Measurements from ENCODE around the gene ADAMTS13.
"Not testable (repeated sequence)": the region's sequence is repeated elsewhere in the genome, so short reads cannot be mapped to it uniquely, and the experiment has no call there.

The ADAMTS13 gene

GRCh38 chr9:133375724-133376654, 46.2 kb upstream of the ADAMTS13 start, which contains the start of the genes STKLD1 and SURF4:
Gene STKLD1 (plus strand): TSS chr9:133376366. CDS start chr9:133376474, 108 bp downstream.
Gene SURF4 (minus strand): TSS chr9:133376060. CDS start chr9:133375969, 91 bp downstream.
- H3K9ac ChIP-seq (ENCODE audit: low read length) = peak within 1 kb of the TSS; percentile 79
- peak within 1 kb of the TSS; percentile 69 for H2AFZ ChIP-seq (ENCODE audit: low read depth, low read length, severe bottlenecking)
- TF ChIP-seq EZH2phosphoT487 (conservative IDR thresholded peaks at IDR 0.05; ENCODE audit: low read length) (no peak), CTCF (IDR thresholded peaks at IDR 0.05; ENCODE audit: insufficient read depth, low read length, poor library complexity, severe bottlenecking) (no peak)
- H3K9me3 ChIP-seq (ENCODE audit: insufficient read depth, low read length) = no peaks in the 10 kb centered on the region
- peak within 1 kb of the TSS; percentile 99 for H3K4me2 ChIP-seq (ENCODE audit: low read depth, low read length, poor library complexity, severe bottlenecking)
- peaks cover 5% of the 10 kb centered on the region; the same call in 1 of the 2 replicates for H3F3A ChIP-seq (ENCODE audit: insufficient read depth)
- peak within 1 kb of the TSS; percentile 30 for H3K27ac ChIP-seq (ENCODE audit: low read depth, low read length)
- H3K36me3 ChIP-seq (ENCODE audit: low read length) = no peaks in the 10 kb centered on the region
- no peaks in the 10 kb centered on the region for H3K27me3 ChIP-seq (ENCODE audit: low read length)
- H3K4me3 ChIP-seq (ENCODE audit: insufficient read depth, low read length, poor library complexity, severe bottlenecking) = peak within 1 kb of the TSS; percentile 99
- H3K79me2 ChIP-seq (ENCODE audit: insufficient read depth, low read length) = peaks cover 44% of the 10 kb centered on the region
- no peaks in the 10 kb centered on the region; the same call in 1 of the 2 replicates for H4K20me1 ChIP-seq (ENCODE audit: low read depth, low read length)
- no peaks in the 10 kb centered on the region for H3K9me2 ChIP-seq (replicated peaks; ENCODE audit: insufficient read depth, low read length)

DNA sequence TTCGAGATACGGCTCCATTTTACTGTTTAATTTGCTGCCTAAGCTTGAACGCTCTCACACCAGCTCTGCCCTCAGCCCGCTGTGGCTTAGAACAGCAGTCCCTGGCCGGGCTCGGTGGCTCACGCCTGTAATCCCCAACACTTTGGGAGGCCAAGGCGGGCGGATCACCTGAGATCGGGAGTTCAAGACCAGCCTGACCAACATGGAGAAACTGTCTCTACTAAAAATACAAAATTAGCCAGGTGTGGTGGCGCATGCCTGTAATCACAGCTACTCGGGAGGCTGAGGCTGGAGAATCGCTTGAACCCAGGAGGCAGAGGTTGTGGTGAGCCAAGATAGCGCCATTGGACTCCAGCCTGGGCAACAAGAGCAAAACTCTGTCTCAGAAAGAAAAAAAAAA, 44.9 kb upstream of the ADAMTS13 start:
- not testable (repeated sequence) for H4K20me1 ChIP-seq (ENCODE audit: low read depth, low read length); H3K4me3 ChIP-seq (ENCODE audit: insufficient read depth, low read length, poor library complexity, severe bottlenecking); H2AFZ ChIP-seq (ENCODE audit: low read depth, low read length, severe bottlenecking); H3K4me2 ChIP-seq (ENCODE audit: low read depth, low read length, poor library complexity, severe bottlenecking); H3F3A ChIP-seq (ENCODE audit: insufficient read depth); H3K27ac ChIP-seq (ENCODE audit: low read depth, low read length); H3K9me3 ChIP-seq (ENCODE audit: insufficient read depth, low read length); H3K36me3 ChIP-seq (ENCODE audit: low read length); H3K9me2 ChIP-seq (replicated peaks; ENCODE audit: insufficient read depth, low read length); H3K27me3 ChIP-seq (ENCODE audit: low read length); H3K9ac ChIP-seq (ENCODE audit: low read length)
- H3K79me2 ChIP-seq (ENCODE audit: insufficient read depth, low read length) = peaks cover 32% of the 10 kb centered on the region

- no peak overlapping the region for H2AFZ ChIP-seq (ENCODE audit: low read depth, low read length, severe bottlenecking)
- H3K4me3 ChIP-seq (ENCODE audit: insufficient read depth, low read length, poor library complexity, severe bottlenecking) = no peak overlapping the region
- H3K79me2 ChIP-seq (ENCODE audit: insufficient read depth, low read length) = peaks cover 27% of the 10 kb centered on the region
- no peaks in the 10 kb centered on the region for H3K36me3 ChIP-seq (ENCODE audit: low read length)
- H3K9me2 ChIP-seq (replicated peaks; ENCODE audit: insufficient read depth, low read length) = no peaks in the 10 kb centered on the region
- H3K4me2 ChIP-seq (ENCODE audit: low read depth, low read length, poor library complexity, severe bottlenecking) = no peak overlapping the region
- H3K27me3 ChIP-seq (ENCODE audit: low read length) = no peaks in the 10 kb centered on the region
- H3K27ac ChIP-seq (ENCODE audit: low read depth, low read length) = no peak overlapping the region
- no peak overlapping the region for H3K9ac ChIP-seq (ENCODE audit: low read length)
- no peaks in the 10 kb centered on the region; the same call in 1 of the 2 replicates for H4K20me1 ChIP-seq (ENCODE audit: low read depth, low read length)
- TF ChIP-seq EZH2phosphoT487 (conservative IDR thresholded peaks at IDR 0.05; ENCODE audit: low read length) = no peak
- no peak for TF ChIP-seq CTCF (IDR thresholded peaks at IDR 0.05; ENCODE audit: insufficient read depth, low read length, poor library complexity, severe bottlenecking)
- peaks cover 5% of the 10 kb centered on the region; the same call in 1 of the 2 replicates for H3F3A ChIP-seq (ENCODE audit: insufficient read depth)
- no peaks in the 10 kb centered on the region; the same call in 1 of the 2 replicates for H3K9me3 ChIP-seq (ENCODE audit: insufficient read depth, low read length)
Observed at GRCh38 chr9:133377721-133378216, 44.4 kb upstream of the ADAMTS13 start.
